Natural killer cell (primary cell): ENCODE results near the gene GPR61. TPM values are rescaled to one million over a fixed set of nuclear protein-coding genes. Genes with fewer than 3 reads are reported as not detected.
A peak's percentile ranks its signal among the peaks of the same experiment; 100 is the strongest.

ENCODE experiments used
- ATAC-seq, 3 donors: fragments of 150-1000 bp in 2 of 3; fragments of 200-7000 bp in 1 of 3; cut with Tn5 transposase; 1 replicate in 1 of 3; 2 replicates in 2 of 3; pipeline ENCODE4 v1.10.0; 2021; ENCODE audit warnings: mild to moderate bottlenecking in 2 of 3, moderate library complexity in 2 of 3
- DNase-seq, 2 donors: peaks; one replicate each; pipeline versions ENCODE4 v3.0.0 to v3.0.0-alpha.2; 2013 to 2021; ENCODE audit warnings: mixed read lengths in 1 of 2
- H3K27ac ChIP-seq: one replicate; pipeline ENCODE4 v1.5.1; 2013; ENCODE audit warnings: mild to moderate bottlenecking, low read length
- H3K27me3 ChIP-seq: one replicate; pipeline ENCODE4 v1.6.1; 2013; ENCODE audit warnings: low read length; ENCODE audit not compliant: control insufficient read depth, insufficient read depth
- H3K36me3 ChIP-seq: one replicate; pipeline ENCODE4 v1.6.1; 2013; ENCODE audit warnings: low read length; ENCODE audit not compliant: control insufficient read depth, insufficient read depth
- H3K4me1 ChIP-seq: one replicate; pipeline ENCODE4 v1.6.1; 2013; ENCODE audit warnings: low read length; ENCODE audit not compliant: control insufficient read depth, insufficient read depth
- H3K4me3 ChIP-seq: one replicate; pipeline ENCODE4 v1.5.1; 2013; ENCODE audit warnings: low read length
- H3K9me3 ChIP-seq: one replicate; pipeline ENCODE4 v1.6.1; 2013; ENCODE audit warnings: low read length; ENCODE audit not compliant: control insufficient read depth, insufficient read depth
- H3K27ac Mint-ChIP-seq, 2 donors: one replicate each; pipeline ENCODE4 v1.8.0; 2022; ENCODE audit warnings: mild to moderate bottlenecking in 2 of 2, mixed read lengths in 2 of 2, moderate library complexity in 1 of 2
- H3K27me3 Mint-ChIP-seq, 2 donors: one replicate each; pipeline ENCODE4 v1.8.0; 2022; ENCODE audit warnings: low read depth in 2 of 2, mixed read lengths in 2 of 2
- H3K36me3 Mint-ChIP-seq: one replicate; pipeline ENCODE4 v1.8.0; 2022; ENCODE audit warnings: mixed read lengths
- H3K4me1 Mint-ChIP-seq, 2 donors: one replicate each; pipeline ENCODE4 v1.8.0; 2022; ENCODE audit warnings: mixed read lengths in 2 of 2
- H3K4me3 Mint-ChIP-seq: one replicate; pipeline ENCODE4 v1.8.0; 2022; ENCODE audit warnings: mild to moderate bottlenecking, moderate library complexity, mixed read lengths
- H3K9me3 Mint-ChIP-seq, 2 donors: one replicate each; pipeline ENCODE4 v1.8.0; 2022; ENCODE audit warnings: mixed read lengths in 2 of 2
- WGBS: methylation state at CpG from one replicate; pipeline ENCODE4 v1.1.7; 2013; ENCODE audit warnings: missing lambda C conversion rate; ENCODE audit not compliant: insufficient coverage; 5-methylcytosine and 5-hydroxymethylcytosine counted together
- intact Hi-C: fragments of 100-400 bp; cut with micrococcal nuclease; formaldehyde crosslinking; loops from one replicate; pipeline ENCODE4 v1.14.2; 2022
- total RNA-seq, 4 donors: library from RNA; stranded (reverse); fragments of 120-200 nt in 1 of 4; gene quantifications; one replicate each; pipeline versions ENCODE4 v1.2.3 to v1.2.4, GENCODE V29; 2013 to 2022
- TF ChIP-seq, protein P1 (sequence below): fragments of 200-600 bp; IDR thresholded peaks from one replicate; pipeline ENCODE4 v1.8.0; 2022; ENCODE audit warnings: antibody characterized with exemption

GPR61 gene
- total RNA-seq, 3 donors from 2014 or later (not counting 1 experiment from before 2014, with no cell fraction given) = 0.75 to 0.91 TPM; not detected in 1

GRCh38 chr1:109543283-109543987 lies 3.8 kb downstream of the GPR61 start:
- 93% methylated on average over 24 of the region's 24 CpGs for WGBS
- H3K4me3 Mint-ChIP-seq = no peak overlapping the region

GRCh38 chr1:109543988-109544735 lies 4.5 kb downstream of the GPR61 start:
- peak overlapping the region; percentile 3 for H3K4me3 Mint-ChIP-seq
- intact Hi-C loops = no loop called here
- no peak overlapping the region for H3K27ac ChIP-seq
- H3K4me3 ChIP-seq = no peak overlapping the region
- 92% methylated on average over 14 of the region's 14 CpGs for WGBS
- ATAC-seq = no peak
- TF ChIP-seq, protein P1, sequence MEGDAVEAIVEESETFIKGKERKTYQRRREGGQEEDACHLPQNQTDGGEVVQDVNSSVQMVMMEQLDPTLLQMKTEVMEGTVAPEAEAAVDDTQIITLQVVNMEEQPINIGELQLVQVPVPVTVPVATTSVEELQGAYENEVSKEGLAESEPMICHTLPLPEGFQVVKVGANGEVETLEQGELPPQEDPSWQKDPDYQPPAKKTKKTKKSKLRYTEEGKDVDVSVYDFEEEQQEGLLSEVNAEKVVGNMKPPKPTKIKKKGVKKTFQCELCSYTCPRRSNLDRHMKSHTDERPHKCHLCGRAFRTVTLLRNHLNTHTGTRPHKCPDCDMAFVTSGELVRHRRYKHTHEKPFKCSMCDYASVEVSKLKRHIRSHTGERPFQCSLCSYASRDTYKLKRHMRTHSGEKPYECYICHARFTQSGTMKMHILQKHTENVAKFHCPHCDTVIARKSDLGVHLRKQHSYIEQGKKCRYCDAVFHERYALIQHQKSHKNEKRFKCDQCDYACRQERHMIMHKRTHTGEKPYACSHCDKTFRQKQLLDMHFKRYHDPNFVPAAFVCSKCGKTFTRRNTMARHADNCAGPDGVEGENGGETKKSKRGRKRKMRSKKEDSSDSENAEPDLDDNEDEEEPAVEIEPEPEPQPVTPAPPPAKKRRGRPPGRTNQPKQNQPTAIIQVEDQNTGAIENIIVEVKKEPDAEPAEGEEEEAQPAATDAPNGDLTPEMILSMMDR = no peak
- H3K9me3 Mint-ChIP-seq = no peaks in the 10 kb centered on the region
- H3K27me3 Mint-ChIP-seq = no peaks in the 10 kb centered on the region
- H3K9me3 ChIP-seq = no peaks in the 10 kb centered on the region
- H3K27me3 ChIP-seq = no peaks in the 10 kb centered on the region
- H3K36me3 ChIP-seq = no peaks in the 10 kb centered on the region
- H3K27ac Mint-ChIP-seq = no peak overlapping the region
- DNase-seq = no peak
- H3K4me1 ChIP-seq = peaks cover 5% of the 10 kb centered on the region
- no peaks in the 10 kb centered on the region for H3K36me3 Mint-ChIP-seq
- peaks cover 21 to 30% of the 10 kb centered on the region in 2 donors for H3K4me1 Mint-ChIP-seq

More at GRCh38 chr1:109543283-109543987, 3.8 kb downstream of the GPR61 start:
- no peak overlapping the region for H3K27ac ChIP-seq
- DNase-seq (no peak), ATAC-seq (no peak)
- H3K9me3 Mint-ChIP-seq = no peaks in the 10 kb centered on the region
- no peaks in the 10 kb centered on the region for H3K36me3 ChIP-seq
- intact Hi-C loops = no loop called here
- H3K4me3 ChIP-seq = no peak overlapping the region
- no peaks in the 10 kb centered on the region for H3K9me3 ChIP-seq
- peaks cover 16 to 23% of the 10 kb centered on the region in 2 donors for H3K4me1 Mint-ChIP-seq
- TF ChIP-seq, protein P1 = no peak
- no peaks in the 10 kb centered on the region for H3K27me3 ChIP-seq
- H3K36me3 Mint-ChIP-seq = no peaks in the 10 kb centered on the region
- H3K27ac Mint-ChIP-seq = no peak overlapping the region
- H3K4me1 ChIP-seq = peaks cover 5% of the 10 kb centered on the region
- H3K27me3 Mint-ChIP-seq = no peaks in the 10 kb centered on the region

DNA sequence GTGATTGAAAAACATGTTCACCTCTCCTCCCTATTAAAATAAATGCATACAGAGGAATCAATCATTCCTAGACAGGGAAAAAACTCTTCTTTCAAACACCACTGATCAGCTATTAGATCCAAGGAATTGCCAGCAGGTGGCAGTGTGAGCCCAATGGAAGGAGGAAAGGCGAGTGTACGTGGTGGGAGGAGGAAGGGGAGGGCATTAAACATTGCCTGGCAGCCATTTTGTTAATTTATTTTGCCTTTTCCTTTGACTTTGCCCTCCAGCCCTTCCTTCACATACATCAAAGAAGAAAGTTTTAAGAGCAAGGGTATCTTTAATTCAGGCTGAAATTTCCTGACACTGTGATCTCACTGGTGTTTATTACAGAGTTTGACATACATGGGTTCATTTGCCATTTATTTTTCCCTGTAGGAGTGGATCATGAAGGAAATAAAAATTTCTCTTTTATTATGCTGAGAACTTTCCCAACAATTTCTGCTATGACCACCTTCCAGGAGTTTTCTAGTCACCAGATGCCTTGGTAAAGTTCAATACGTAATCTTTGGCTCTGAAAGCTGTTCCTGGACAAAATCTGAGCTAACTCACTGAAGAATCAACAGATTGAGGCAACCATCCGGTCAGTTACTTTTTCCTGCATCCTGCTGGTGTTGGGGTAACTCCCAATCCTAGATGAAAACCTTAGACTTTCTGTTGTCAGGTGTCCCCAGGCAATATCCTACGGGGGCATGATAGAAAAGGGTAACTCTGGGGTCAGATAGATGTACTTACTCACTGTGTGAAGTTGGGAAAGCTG lies 6.8 kb downstream of the GPR61 start:
- ATAC-seq = peak; percentile 61 to 73 (median 61)
- no peaks in the 10 kb centered on the region for H3K36me3 Mint-ChIP-seq
- WGBS = 28% methylated on average over 4 of the region's 5 CpGs
- no peaks in the 10 kb centered on the region for H3K27me3 ChIP-seq
- intact Hi-C loops = loop anchor here (1.0 to 5.0 kb wide), 3 partner anchors 94 to 438 kb away; partner anchors contain the start of genes AHCYL1 and PSMA5
- TF ChIP-seq, protein P1 = peak; percentile 87
- peaks cover 36 to 49% of the 10 kb centered on the region in 2 donors for H3K4me1 Mint-ChIP-seq
- peak overlapping the region; percentile 94 for H3K27ac ChIP-seq
- peak overlapping the region; percentile 94 for H3K4me3 Mint-ChIP-seq
- no peaks in the 10 kb centered on the region for H3K9me3 Mint-ChIP-seq
- H3K36me3 ChIP-seq = no peaks in the 10 kb centered on the region
- no peaks in the 10 kb centered on the region for H3K27me3 Mint-ChIP-seq
- H3K4me1 ChIP-seq = peaks cover 5% of the 10 kb centered on the region
- no peaks in the 10 kb centered on the region for H3K9me3 ChIP-seq
- peak overlapping the region; percentile 91 to 98 for H3K27ac Mint-ChIP-seq
- H3K4me3 ChIP-seq = peak overlapping the region; percentile 89
- peak; percentile 81 to 96 for DNase-seq
